22Rv1 (cell line): ENCODE measurements around the gene KCNN2.

ENCODE experiments used
- H3K27ac ChIP-seq: fragments of 450-650 bp; 2 replicates; pipeline ENCODE4 v1.5.1; 2017
- CTCF ChIP-seq: fragments of 450-650 bp; IDR thresholded peaks from 2 replicates; pipeline ENCODE4 v1.5.1; 2017; ENCODE audit warnings: mild to moderate bottlenecking
- ZFX ChIP-seq: fragments of 450-650 bp; IDR thresholded peaks from 2 replicates; pipeline ENCODE4 v1.6.1; 2017; ENCODE audit warnings: antibody characterized with exemption, borderline replicate concordance

Gene KCNN2

GRCh38 chr5:114346181-114346580 lies 15.7 kb upstream of the KCNN2 start:
- no peak for TF ChIP-seq CTCF
- TF ChIP-seq ZFX: no peak
- no peak overlapping the region for H3K27ac ChIP-seq

- H3K27ac ChIP-seq: no peak overlapping the region
- TF ChIP-seq ZFX (no peak), CTCF (no peak)
Measured at GRCh38 chr5:114355086-114355830, 6.6 kb upstream of the KCNN2 start.

GRCh38 chr5:114358329-114358728 lies 3.5 kb upstream of the KCNN2 start:
- TF ChIP-seq CTCF (peak; percentile 46), ZFX (no peak)
- no peak overlapping the region for H3K27ac ChIP-seq

GRCh38 chr5:114360357-114360756 lies 1.5 kb upstream of the KCNN2 start:
- TF ChIP-seq ZFX (no peak), CTCF (no peak)
- no peak overlapping the region for H3K27ac ChIP-seq

- peak overlapping the region; percentile 83 for H3K27ac ChIP-seq
- TF ChIP-seq CTCF (peak; percentile 54), ZFX (no peak)
Measured at GRCh38 chr5:114360816-114361723, 800 bp upstream of the KCNN2 start.

- peak overlapping the region; percentile 83 for H3K27ac ChIP-seq
- TF ChIP-seq ZFX (no peak), CTCF (peak; percentile 31)
Measured at GRCh38 chr5:114362197-114362976, 517 bp downstream of the KCNN2 start.
